ENCODE measurements around the gene TMEM150C.

DNA sequence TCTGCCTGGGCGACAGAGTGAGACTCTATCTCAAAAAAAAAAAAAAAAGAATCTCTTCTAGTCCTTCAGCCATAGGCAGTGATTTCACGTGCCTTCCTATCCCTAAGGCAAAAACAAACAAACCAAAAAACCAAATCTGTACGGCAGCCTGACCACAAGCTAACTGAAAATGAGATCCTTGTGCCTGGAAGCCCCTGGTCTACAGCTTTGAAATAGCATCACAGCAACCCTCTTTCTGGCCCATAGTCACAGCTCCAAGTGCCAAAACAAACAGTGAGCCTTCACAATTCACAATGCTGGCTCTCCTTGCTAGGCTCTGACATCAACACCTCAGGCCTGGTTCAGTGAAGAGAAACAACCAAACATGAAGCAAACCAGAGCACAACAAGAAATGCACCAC is 46.1 kb downstream of the TMEM150C start:
- no peak for TF ChIP-seq POLR2A (IDR thresholded peaks at IDR 0.05)
- TF ChIP-seq, protein P1, sequence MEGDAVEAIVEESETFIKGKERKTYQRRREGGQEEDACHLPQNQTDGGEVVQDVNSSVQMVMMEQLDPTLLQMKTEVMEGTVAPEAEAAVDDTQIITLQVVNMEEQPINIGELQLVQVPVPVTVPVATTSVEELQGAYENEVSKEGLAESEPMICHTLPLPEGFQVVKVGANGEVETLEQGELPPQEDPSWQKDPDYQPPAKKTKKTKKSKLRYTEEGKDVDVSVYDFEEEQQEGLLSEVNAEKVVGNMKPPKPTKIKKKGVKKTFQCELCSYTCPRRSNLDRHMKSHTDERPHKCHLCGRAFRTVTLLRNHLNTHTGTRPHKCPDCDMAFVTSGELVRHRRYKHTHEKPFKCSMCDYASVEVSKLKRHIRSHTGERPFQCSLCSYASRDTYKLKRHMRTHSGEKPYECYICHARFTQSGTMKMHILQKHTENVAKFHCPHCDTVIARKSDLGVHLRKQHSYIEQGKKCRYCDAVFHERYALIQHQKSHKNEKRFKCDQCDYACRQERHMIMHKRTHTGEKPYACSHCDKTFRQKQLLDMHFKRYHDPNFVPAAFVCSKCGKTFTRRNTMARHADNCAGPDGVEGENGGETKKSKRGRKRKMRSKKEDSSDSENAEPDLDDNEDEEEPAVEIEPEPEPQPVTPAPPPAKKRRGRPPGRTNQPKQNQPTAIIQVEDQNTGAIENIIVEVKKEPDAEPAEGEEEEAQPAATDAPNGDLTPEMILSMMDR (IDR thresholded peaks at IDR 0.05), result no peak

Data from heart left ventricle (tissue), 13 donors.